Measurements from ENCODE around the gene TEX10.

TEX10 gene

DNA sequence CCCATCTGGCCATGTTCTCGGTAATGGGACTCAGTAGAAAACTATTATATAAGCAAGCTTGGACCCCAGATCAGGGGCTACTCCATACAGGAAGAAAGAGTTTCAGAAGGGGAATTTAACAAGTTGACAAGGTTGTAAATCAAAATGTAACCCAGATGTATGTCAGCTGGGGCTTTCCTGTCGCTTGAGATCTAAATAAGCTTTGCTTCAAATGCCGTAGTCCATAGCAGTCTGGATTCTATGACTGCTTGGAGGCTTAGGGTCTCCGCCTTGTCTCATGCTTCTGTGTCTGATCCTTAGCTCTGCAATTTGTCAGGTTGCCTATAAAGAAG lies 70.4 kb downstream of the TEX10 start:
- no peak for DNase-seq

DNA sequence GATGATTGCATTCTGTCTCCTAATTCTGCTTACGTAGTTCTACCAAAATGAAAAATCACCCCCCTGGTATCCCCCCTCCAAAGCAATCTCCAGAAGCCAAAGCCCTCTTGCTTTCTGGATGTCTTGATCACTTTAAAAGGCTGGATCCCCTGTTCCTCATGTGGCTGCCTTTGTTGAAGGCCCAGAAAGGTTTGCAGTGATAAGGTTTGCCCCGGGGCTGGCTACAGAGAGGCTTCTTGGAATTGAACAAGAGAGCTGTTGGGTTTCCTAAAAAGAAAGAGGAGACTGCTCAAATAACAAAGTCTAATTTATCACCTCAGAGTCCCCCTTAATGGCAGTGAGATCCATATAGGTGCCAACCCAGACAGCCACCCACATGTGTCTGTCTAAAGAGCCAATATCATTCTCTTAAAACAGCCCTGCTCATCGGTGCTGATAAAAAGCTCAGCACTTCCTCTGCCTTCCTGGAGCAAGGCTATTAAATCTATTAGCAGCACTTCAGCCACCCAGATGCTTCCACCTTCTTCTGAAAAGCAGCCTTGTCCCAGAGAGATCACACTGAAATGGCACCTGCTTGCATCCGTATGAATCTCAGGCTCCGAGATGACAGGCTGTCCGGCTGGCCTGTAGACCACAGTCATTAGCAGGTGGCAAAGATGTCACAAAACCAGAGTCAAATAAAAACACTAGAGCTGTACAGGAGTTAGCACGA lies 70.9 kb downstream of the TEX10 start:
- no peak for DNase-seq

DNA sequence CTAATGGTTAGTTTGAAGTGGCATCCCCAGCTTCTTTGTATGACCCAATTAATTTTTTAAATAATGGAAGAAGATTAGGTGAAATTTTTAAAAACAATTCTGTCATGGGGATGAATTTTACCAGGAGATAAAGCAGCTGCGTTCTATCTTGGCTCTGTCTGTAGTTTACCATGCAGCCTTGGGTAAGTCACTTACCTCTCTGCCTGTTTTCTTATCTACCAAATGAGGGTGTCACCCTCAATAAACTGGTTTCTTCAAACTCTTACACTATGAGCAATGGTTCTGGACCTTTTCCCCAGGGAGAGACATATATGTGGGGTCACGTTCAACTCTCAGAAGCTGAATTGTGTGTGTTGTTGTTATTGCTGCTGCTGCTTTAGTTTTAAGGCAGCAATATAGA lies 71.7 kb downstream of the TEX10 start:
- DNase-seq = no peak

DNA sequence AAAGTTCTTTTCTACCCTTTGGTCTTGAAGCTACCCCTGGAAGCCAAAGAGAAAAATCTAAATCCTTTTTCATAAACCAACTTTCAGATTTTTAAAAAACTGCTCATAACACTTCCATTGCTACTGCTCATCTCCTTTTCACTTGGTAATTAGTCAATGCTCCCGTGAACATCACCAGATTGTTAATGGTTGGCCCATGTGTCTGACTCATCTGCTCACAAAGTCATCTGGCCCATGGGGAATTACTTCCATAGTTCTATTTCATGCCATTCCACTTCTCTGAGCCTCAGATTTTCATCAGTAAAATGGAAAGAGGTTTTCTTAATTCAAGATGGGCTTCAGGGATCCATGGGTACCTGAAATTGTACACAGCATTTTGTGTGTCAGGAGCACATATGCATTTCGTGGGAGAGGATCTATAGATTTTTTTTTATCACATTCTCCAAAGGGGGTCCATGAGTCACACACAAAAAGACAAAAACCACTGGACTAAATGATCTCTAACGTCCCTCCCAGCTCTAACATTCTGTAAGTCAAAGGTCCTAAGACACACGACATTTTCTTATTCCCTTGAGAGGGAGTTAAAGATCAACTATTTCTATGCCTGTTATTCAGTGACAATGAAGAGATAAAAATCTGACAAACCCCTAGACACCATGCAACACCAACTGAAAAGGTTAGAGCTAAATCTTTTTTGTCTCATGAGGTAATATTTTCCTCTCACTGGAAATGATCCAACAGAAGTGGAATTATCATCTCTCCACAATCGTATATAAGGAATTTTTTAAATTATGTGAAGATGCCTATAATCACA lies 75.4 kb downstream of the TEX10 start:
- DNase-seq = no peak

DNA sequence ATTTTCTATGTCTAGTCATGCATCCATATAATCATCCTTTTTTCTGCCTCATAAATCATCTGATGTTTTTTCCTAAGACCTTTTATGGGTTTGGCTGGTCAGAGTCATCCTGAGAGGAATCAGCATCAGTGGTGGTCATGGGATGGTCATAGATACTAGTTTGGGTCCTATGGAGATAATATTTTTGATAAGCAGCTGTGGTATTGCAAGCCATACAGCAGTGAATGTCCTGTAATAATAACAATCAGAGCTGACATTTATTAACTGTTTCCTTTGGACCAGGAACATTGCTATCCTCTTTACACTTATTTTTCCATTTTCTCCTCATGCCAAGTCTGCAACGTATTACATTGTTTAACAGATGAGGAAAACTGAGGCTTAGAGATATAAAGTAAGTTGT lies 83.1 kb downstream of the TEX10 start:
- DNase-seq = no peak

DNA sequence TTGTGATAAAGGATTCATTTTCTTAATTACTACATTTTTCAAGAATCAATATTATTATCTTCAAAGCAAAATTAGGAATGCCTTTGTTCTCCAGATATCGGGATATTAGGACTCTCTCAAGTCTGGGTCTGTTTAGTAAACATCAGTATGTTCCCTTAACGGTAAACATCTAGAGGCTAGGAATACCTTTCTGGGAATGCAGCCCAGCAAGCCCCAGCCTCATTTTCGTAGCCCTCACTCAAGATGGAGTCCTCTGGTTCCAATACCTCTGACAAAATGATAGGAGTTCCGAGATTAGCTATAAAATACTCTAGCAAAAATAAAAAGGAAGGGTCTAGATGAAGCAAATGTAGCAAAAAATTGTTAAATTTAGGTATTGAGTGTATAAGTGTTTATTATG lies 84.5 kb downstream of the TEX10 start:
- no peak for DNase-seq

DNA sequence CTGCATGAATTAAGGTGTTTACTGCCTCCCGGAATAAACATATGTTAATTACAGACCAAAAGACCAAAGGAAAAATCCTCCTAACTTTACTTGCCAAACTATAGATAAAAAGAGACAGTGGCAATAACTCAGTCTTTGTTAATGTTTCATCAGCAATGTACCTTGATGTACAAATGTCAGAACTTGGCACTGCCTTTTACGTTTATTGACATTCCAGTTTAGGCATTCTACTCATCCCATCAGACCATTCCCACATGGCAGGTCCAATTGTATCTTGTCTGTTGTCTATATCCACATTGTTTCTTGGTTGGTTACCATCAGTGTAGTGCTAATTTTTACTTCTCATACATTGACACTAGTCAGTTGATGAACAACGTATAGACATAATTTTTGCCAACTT lies 85.5 kb downstream of the TEX10 start:
- DNase-seq = no peak
